ENCODE measurements around the gene FBLN2. TPM values are rescaled to one million over a fixed set of nuclear protein-coding genes. Genes with fewer than 3 reads are reported as not detected.

Gene FBLN2
- total RNA-seq, 2 experiments from 2014 or later, result 0.15 to 0.55 TPM

DNA sequence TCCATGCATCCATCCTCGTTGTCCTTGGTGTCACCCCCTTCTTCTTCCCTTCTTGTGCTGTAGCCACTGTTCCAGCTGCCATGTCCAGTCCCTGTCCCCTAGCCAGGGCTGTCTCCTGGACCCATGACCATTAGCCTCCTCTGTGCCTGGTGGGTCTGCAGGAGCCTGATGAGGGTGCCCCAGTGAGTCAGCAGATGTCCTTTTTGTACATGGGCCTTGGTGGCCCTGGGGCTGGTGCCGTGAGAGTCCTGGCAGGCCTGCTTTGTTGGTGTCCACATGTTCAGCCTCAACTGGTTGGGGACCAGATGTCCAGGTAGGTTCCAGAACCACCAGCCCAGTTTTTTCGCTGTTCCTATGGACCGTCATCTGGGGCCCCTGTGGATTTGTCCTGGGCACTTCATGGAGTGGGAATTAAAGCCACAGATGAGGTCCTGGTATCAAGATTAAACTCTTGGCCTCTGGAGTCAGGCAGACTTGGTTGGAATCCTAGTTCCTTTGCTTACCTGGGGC, 66.1 kb downstream of the FBLN2 start:
- ChIA-PET POLR2A (no interaction called here), CTCF (no interaction called here)

DNA sequence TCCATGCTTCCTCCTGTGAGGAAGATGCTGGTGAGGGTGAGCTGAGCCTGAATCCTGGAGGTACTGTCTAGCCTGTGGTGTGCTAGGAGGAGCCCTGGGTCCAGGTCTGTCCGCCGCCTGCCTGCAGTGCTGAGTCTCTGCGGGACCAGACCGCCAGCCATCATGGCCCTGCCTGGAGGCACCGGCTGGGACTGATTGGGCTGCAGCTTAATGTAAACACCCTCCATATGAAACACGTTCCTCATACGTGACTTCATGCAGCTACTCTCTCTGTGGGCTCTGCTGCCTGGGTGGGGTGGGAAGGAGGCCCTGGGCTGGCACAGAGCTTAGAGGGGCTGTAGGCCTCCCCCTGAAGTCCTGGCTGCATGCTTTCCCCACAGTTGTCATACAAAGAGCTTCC, 67.4 kb downstream of the FBLN2 start:
- ChIA-PET POLR2A (no interaction called here), CTCF (no interaction called here)

DNA sequence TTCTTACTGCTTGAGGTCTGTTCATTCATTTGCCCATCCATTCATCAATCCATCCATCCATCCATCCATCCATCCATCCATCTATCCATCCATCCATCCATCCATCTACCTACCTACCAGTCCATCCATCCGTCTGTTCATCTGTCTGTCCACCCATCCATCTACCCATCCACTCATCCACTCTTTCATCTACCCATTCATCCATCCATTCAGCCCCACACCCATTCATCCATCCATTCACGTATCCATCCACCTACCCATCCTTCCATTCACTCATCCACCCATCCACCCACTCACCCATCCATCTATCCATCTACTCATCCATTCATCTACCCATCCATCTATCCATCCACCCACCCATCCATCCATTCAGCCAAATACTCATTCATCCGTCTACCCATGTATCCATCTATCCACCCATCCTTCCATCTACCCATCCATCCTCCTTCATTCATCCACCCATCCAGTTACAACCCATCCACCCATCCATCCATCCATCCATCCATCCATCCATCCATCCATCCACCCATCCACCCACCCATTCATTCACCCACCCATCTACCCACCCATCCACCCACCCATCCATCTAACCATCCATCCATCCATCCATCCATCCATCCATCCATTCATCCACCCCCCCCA, 68.3 kb downstream of the FBLN2 start:
- POLR2A ChIA-PET, result no interaction called here

DNA sequence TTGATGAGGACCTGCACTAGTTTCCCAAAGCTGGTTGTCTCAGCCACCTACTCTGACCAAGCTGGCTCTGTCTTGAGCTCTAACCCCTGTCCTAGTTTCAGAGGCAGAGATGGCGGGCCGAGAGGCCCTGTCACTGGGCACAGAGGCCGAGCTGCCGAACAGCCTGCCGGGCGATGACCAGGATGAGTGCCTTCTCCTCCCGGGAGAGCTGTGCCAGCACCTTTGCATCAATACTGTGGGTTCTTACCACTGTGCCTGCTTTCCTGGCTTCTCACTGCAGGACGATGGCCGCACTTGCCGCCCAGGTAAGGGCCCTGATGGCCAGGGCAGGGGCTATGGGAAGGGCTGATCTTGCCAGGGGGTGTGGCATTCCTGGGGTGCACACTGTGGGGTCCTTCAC, 69.1 kb downstream of the FBLN2 start:
- ChIA-PET CTCF (no interaction called here), POLR2A (no interaction called here)

More for the DNA sequence above, 68.3 kb downstream of the FBLN2 start:
- CTCF ChIA-PET, result no interaction called here

DNA sequence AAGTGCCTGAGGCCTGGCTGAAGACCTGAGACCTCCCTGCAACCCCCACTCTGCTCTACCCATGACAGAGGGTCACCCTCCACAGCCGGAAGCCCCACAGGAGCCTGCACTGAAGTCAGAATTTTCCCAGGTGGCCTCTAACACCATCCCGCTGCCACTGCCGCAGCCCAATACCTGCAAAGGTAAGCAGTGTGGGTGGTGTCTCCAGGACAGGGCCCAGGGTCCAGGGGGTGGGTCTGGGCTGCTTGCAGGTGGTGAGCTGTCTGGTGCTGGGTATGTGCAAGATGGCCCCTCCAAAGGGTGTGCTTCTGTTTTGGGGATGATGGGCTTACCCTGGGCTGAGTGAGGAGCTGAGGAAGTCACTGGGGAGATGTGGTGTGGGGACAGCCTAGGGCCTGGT, 69.9 kb downstream of the FBLN2 start:
- ChIA-PET POLR2A (no interaction called here), CTCF (no interaction called here)

DNA sequence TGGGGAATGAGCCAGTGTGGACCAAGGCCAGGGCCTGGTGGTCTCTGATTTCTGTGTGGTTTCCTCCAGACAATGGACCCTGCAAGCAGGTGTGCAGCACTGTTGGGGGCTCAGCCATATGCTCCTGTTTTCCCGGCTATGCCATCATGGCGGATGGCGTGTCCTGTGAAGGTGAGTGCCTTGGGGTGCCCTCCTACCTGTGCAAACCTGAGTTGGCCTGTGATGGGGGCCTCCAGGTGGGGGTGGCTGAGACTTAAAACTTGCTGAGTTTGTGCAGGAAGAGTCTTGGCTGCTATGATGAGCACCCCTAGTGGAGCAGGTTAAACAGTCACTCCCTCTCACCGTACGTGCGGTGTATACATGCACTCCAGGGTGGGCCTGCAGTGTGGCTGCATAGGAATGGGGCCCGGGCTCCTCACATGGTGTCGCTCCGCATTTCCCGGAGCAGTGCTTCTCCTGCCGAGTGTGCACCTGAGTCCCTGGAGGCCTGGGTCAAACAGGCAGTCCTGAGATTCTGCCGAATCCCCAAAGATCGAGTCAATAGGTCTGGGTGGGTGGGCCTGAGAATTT, 70.8 kb downstream of the FBLN2 start:
- POLR2A ChIA-PET, result no interaction called here
- CTCF ChIA-PET, result no interaction called here

DNA sequence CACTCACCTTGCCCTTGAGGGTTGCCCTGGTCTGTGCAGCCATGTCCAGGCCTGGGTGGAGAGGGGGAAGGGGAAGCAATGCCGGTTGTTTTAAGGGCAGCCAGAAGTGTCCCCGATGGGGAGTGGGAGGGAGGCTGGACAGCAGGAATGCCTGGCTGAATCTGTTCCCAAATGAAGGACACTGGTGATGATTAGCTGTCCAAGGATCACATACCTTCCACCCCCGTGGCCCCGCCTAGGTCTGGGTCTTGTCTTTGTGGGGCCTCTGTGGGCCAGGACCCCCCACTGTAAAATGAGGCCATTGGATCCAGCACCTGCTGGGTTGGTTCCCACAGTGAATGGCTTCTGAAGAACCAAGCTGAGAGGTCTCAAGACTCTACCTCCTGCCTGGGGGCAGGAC, 71.4 kb downstream of the FBLN2 start:
- ChIA-PET POLR2A (no interaction called here), CTCF (no interaction called here)

DNA sequence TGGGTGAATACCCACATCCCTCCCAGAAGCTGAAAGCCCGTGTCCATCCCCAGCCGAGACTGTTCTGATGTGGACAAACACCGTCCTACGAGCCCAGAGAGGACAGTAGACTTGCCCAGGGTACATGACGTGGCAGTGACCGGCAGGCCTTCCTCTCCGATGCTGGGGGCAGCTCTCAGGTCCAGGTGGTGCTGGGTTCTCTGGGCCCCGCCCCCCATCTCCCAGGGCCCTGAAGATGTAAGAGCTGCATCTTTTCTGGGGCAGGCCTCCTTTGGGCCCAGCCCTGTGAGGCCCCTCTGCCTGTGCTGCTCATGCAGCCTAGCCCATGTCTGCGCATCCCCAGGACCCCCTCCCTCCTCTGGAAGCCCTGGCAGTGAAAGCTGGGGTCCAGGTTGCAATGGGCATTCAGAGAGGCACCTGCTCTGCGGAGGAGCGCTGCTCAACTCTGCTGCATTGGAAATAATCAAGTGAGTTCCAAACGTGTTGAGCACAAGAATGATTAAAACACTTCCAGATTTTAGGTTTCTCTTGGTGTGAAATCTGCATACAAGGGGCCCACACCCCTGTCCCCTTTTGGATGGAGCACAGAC, 71.9 kb downstream of the FBLN2 start:
- ChIA-PET POLR2A (no interaction called here), CTCF (no interaction called here)

DNA sequence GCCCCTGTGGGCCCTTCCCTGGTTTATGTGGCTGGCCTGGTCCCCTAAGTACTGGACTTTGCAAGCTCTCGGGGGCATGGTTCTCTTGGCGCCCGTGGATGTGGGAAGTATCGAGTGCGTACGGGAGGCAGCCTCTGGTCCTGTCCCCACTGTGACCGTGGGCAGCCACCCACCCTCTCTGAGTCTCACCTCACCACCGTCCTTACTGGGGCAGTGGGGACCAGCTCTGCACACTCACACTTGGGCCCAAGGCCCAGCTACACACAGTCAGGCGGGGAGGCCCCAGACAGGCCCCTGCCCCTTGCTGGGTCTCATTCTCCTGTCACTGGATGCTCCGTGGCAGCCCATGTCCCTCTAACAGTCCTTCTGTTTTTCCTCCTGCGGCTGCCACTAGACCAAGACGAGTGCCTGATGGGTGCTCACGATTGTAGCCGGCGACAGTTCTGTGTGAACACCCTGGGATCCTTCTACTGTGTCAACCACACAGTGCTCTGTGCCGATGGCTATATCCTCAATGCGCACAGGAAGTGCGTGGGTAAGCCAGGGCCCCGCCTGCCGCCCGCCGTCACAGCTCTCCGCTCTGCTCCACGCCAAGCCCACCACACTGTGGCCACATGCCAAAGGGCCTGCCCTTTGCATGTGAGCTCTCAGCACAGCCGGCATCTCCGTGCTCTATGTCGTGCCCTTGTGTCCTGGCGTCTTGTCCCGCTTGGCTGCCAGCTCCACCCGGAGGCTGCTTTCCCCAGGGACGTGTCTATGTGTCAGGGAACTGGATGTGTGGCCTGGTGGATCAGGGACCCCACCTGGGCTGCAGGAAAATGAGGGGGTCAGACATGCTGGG, 72.7 kb downstream of the FBLN2 start:
- ChIA-PET POLR2A (interaction anchor here (0.5 kb wide), 1 partner anchor 142 kb away, joined by 5 read pairs; the partner anchor contains the start of gene HDAC11), CTCF (no interaction called here)

DNA sequence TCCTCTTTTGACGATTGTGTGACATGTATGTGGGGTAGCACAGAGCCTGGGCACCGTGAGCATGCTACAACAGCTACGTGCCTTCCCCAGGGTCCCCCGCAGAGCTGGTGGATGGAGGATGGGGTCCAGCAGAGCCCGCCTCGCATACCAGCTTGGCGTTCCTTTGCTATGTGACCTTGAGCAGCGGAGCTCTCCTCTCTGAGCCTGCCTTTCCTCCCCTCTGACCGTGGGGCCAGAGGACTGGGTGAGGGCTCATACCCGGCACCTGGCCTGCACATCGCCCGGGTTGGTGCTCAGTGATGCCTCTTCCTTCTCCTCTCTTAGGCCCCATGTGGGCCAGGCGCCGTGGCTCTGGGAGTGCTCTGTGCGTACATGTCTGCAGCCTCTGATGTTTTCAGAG, 73.4 kb downstream of the FBLN2 start:
- CTCF ChIA-PET, result no interaction called here

DNA sequence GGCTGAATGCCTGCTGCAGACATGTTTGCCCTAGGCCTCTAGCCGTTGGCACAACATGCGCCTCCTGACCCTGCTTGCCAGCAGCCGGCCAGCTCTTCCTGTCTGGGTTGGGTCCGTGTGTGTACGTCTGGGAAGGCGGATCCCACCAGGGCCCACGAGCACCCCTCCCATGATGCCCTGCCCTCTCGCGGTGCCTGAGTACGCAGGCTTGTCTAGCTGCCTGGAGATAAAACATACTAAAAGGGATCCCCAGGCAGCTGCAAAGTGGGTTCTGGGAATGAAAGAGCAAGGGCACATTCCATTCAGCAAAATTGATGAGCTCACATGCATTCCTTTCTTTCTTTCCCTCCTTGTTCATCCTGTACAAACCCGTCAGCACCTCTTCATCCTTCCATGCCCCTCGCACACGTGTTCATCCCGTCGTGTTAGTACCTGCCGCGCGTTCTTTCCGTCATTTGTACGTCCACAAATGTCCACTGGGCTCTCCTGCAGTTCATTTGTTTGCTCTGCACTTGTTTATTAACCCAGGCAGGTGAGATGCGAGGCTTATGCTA, 74.3 kb downstream of the FBLN2 start:
- POLR2A ChIA-PET, result no interaction called here
- CTCF ChIA-PET, result no interaction called here

More for the DNA sequence above, 73.4 kb downstream of the FBLN2 start:
- POLR2A ChIA-PET, result no interaction called here

DNA sequence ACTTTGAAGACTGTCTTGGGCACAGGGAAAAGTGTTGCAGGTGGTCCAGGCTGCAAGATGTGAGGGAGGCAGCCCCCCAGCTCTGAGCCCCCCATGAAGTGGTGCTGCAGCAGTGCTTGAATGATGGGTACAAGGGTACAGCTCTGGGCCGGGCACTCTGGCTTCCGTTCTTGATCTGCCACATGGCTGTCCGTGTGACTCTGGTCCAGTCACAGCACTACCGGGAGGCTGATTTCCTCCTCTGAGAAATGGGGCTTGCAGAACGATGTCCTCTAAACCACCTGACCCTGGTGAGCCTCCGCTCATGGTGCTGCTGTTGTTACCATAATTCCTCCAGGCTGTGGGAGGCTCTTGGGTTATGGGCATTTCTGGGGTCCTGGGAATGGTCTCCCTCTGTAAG, 75.1 kb downstream of the FBLN2 start:
- ChIA-PET POLR2A (no interaction called here), CTCF (interaction anchor here (0.5 to 0.9 kb wide), 2 partner anchors 51 to 979 kb away, joined by 3 read pairs; no protein-coding TSS in a partner anchor)

DNA sequence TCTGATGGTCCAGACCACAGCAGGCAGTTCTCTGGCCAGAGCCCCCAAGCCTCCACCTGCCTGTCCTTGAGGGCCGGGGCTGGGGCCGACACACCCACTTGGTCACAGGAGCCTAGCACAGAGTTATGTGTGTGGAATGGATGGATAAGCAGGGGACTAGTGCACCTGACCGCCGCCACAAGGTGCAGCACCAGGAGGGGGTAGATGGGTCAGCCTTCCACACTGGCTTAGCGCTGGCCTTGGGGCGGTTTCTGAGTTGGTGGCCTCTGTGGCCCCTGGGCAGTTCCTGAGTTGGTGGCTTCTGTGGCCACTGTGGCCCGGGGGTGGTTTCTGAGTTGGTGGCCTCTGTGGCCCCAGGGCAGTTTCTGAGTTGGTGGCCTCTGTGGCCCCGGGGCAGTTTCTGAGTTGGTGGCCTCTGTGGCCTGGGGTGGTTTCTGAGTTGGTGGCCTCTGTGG, 75.8 kb downstream of the FBLN2 start:
- CTCF ChIA-PET, result interaction anchor here (0.9 kb wide), 1 partner anchor 52 kb away, joined by 3 read pairs; no protein-coding TSS in a partner anchor
- POLR2A ChIA-PET, result no interaction called here

DNA sequence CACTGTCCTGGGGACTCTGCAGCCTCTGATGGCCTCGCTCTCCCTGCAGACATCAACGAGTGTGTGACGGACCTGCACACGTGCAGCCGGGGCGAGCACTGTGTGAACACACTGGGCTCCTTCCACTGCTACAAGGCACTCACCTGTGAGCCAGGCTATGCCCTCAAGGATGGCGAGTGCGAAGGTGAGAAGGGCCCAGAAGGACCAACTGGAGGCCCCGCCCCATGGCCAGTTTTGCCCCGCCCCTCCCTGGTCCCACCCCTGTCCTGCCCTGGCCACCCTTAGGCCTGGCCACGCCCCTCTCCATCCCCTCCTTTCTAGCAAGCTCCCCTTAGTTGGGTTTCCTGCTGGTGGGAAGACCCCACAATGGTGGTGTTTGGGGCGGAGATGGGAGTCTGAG, 77.5 kb downstream of the FBLN2 start:
- POLR2A ChIA-PET, result no interaction called here

DNA sequence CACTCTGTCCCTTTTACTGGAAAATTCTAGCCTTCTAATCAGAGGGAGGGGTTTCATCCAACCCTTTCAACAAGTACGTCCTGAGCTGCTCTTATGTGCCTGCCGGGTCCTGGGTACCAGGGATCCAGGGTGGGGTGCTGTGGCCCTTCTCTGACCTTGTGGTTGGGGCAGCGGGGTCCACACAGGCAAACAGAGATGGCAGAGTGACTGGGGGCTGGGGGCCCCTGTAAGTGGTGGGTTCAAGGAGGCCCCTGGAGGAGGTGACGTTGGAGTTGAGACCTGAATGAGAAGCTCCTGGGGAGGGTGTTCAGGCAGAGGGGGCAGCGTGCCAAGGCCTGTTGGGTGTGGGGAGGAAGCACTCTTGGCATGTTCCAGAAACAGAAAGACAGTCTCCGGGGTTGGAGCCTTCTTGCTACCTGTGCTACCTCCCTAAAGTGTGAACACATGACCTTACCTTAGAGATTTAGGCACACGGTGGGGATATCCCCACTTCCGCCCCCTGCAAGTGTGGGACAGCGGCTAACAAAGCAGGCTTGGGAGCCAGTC, 78.1 kb downstream of the FBLN2 start:
- POLR2A ChIA-PET, result no interaction called here
- CTCF ChIA-PET, result no interaction called here

More for the DNA sequence above, 77.5 kb downstream of the FBLN2 start:
- CTCF ChIA-PET, result no interaction called here

DNA sequence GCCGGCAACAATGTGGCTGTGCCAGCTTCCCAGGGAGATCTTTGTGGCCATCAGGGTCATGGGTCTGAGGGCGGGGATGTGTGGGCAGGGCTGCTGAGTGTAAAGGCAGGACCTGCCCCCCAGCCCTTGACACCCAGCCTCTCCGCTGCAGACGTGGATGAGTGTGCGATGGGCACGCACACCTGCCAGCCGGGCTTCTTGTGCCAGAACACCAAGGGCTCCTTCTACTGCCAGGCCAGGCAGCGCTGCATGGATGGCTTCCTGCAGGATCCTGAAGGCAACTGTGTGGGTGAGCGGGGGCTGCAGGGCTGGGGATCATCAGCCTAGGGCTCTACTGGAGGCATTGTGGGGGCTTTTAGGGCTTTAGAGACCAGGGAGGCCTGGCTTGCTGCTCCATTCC, 78.8 kb downstream of the FBLN2 start:
- CTCF ChIA-PET, result no interaction called here
- POLR2A ChIA-PET, result no interaction called here

DNA sequence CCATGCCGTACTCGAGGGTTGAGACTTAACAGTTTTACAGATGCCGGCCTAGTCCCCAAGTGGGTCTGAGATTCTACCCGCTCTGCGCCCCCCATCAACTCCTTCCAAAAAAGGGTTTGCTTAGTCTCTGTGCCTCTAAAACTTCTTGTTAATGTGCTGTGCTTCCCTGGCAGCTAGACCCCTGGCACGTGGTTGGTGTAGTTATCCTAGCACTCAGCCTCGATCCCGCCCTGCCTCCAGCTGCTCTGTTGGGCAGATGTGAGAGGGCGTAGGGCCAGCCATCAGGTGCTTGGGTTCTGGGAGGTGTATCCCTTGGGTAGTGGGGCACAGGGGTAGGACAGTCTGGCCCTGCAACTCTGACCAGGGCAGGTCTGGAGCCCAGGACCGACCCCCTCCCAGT, 79.5 kb downstream of the FBLN2 start:
- CTCF ChIA-PET, result no interaction called here
- POLR2A ChIA-PET, result no interaction called here

DNA sequence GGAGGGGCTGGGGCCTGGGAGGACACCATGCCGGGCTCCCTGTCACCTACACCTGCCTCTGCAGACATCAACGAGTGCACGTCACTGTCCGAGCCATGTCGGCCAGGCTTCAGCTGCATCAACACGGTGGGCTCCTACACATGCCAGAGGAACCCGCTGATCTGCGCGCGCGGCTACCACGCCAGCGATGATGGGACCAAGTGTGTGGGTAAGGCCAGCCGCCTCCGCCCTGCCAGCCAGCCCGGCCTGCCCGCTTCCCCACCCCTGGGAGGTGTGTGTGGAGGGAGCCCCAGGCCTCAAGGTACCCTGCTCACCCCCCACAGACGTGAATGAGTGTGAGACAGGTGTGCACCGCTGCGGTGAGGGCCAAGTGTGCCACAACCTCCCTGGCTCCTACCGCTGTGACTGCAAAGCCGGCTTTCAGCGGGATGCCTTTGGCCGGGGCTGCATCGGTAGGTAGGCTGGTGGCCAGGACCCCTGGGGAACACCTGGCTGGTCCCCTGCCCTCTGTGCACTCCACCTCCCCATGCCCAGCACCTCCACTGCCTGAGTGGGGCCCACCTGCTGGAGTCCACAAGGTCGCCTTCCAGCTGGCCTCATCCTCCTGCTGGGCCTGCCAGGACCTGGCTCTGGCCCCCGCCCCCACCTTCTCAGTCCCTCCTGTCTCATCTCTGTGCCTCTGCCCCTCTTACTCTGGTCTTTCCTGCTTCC, 80.1 kb downstream of the FBLN2 start:
- POLR2A ChIA-PET, result no interaction called here
- CTCF ChIA-PET, result no interaction called here

DNA sequence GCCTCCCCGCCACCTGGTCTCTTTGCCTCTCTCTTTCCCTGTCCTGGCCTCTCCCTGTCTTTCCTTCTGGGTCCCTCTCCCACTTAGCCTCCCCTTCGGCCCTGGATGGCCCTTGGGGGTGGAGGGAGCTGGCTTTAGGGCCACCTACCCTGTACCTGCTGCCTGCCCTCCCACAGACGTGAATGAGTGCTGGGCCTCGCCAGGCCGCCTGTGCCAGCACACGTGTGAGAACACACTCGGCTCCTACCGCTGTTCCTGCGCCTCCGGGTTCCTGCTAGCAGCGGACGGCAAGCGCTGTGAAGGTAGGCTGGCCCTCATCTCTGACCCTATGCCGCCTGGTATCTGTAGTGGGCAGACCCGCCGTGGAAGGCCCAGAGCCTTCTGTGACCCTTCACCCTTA, 80.7 kb downstream of the FBLN2 start:
- CTCF ChIA-PET, result no interaction called here
- POLR2A ChIA-PET, result no interaction called here
